Testis (tissue), 3 donors: ENCODE results near the gene ACSS1. TPM values are rescaled to one million over a fixed set of nuclear protein-coding genes. Genes with fewer than 3 reads are reported as not detected.
A peak's percentile ranks its signal among the peaks of the same experiment; 100 is the strongest.

Experiments
- DNase-seq: peaks from one replicate; pipeline ENCODE4 v3.0.0-alpha.2; 2019
- H3K27ac ChIP-seq, 2 donors: fragments of 200-600 bp; sonication (generic); one replicate each; pipeline ENCODE4 v1.5.1; 2019
- H3K27me3 ChIP-seq: fragments of 200-600 bp; sonication (generic); one replicate; pipeline ENCODE4 v1.5.1; 2019
- H3K36me3 ChIP-seq: fragments of 200-600 bp; sonication (generic); one replicate; pipeline ENCODE4 v1.5.1; 2017; ENCODE audit warnings: low read depth; ENCODE audit errors: missing control alignments
- H3K4me1 ChIP-seq: fragments of 200-600 bp; sonication (generic); one replicate; pipeline ENCODE4 v1.5.1; 2019
- H3K4me3 ChIP-seq, 2 donors: fragments of 200-600 bp; sonication (generic); one replicate each; pipeline ENCODE4 v1.5.1; 2017 to 2019
- H3K9me3 ChIP-seq: fragments of 200-600 bp; sonication (generic); one replicate; pipeline ENCODE4 v1.5.1; 2017
- POLR2A ChIP-seq: fragments of 450-650 bp; IDR thresholded peaks from one replicate; pipeline ENCODE4 v1.6.1; 2017; ENCODE audit warnings: antibody characterized with exemption, mild to moderate bottlenecking, moderate library complexity
- WGBS, 2 donors: methylation state at CpG; one replicate each; pipeline ENCODE4 v1.1.5; 2018; 5-methylcytosine and 5-hydroxymethylcytosine counted together
- intact Hi-C: fragments of 100-400 bp; cut with DNase I; formaldehyde crosslinking; loops from one replicate; pipeline ENCODE4 v1.15.1; 2023; ENCODE audit warnings: low total_unique reads
- polyA plus RNA-seq: library from polyadenylated mRNA; stranded (reverse); fragments of 350-450 nt; fragmentation: Illumina TruSeq; extraction: RNeasy Lipid Tissue Mini Kit (QIAGEN cat#74804); gene quantifications from one replicate; pipeline ENCODE4 v1.2.3, GENCODE V29; 2014; ENCODE audit warnings: low read depth, low replicate concordance; ENCODE audit not compliant: insufficient read depth
- total RNA-seq, 2 donors: library from RNA; depleted of rRNA; stranded (reverse); fragments of >200 nt; gene quantifications; one replicate each; pipeline ENCODE4 v1.2.3, GENCODE V29; 2016
- TF ChIP-seq, protein P1 (sequence below), 3 experiments: fragments of 450-650 bp in 2 of 3; fragments of 200-600 bp in 1 of 3; sonication (generic) in 1 of 3; IDR thresholded peaks; one replicate each; pipeline ENCODE4 v1.5.1; 2016 to 2019; ENCODE audit warnings: antibody characterized with exemption in 3 of 3, mild to moderate bottlenecking in 2 of 3, moderate library complexity in 1 of 3

Gene ACSS1
- total and polyA plus RNA-seq, 3 donors from 2014 or later, result 61.5 to 184 (median 162) TPM

DNA sequence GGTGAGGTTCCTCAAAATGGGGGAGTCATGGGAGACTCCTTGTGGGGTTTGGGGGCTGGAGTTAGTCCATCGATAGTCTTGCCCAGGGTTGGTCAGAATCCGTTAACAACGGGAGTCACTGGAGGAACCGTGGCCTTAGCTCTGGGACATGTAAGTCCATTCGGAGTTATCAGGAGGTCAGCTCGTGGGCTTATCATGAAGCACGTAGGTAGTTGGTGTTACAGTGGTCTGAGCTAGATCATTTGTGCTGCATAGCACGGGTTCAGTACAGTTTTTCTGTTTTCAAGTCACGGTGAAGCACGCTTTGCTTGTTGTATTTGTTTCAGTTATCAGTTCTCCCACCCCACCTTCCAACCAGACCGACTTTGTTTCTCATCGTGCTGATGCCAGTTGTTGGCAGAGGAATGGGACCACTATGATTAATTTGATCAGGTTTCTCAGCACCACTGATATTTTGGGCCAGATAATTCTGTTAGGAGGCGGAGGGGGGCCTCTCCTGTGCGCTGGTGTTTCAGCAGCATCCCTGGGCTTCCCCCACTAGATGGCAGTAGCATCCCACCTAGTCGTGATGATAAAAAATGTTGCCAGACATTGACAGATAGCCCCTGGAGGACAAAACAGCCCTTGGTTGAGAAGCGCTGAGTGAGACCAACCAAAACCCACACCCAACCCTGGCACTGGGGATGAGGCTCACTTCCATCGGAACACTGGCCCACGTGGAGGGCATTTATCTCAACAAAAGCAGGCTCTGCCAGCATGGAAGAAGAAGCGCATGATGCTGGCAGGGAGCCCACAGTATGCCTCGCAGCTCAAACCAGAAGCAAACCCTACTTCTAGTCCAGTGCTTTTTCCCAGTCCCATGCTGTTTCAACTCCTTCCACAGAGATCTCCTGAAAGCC, 63.2 kb downstream of the ACSS1 start:
- no peaks in the 10 kb centered on the region for H3K9me3 ChIP-seq
- H3K4me3 ChIP-seq, result no peak overlapping the region
- no peaks in the 10 kb centered on the region for H3K27me3 ChIP-seq
- TF ChIP-seq, protein P1, sequence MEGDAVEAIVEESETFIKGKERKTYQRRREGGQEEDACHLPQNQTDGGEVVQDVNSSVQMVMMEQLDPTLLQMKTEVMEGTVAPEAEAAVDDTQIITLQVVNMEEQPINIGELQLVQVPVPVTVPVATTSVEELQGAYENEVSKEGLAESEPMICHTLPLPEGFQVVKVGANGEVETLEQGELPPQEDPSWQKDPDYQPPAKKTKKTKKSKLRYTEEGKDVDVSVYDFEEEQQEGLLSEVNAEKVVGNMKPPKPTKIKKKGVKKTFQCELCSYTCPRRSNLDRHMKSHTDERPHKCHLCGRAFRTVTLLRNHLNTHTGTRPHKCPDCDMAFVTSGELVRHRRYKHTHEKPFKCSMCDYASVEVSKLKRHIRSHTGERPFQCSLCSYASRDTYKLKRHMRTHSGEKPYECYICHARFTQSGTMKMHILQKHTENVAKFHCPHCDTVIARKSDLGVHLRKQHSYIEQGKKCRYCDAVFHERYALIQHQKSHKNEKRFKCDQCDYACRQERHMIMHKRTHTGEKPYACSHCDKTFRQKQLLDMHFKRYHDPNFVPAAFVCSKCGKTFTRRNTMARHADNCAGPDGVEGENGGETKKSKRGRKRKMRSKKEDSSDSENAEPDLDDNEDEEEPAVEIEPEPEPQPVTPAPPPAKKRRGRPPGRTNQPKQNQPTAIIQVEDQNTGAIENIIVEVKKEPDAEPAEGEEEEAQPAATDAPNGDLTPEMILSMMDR (IDR thresholded peaks at IDR 0.05), result peak; percentile 84 to 93 (median 89)
- no peak for TF ChIP-seq POLR2A
- intact Hi-C loops, result loop anchor here (5.0 kb wide), 1 partner anchor 68 kb away; no protein-coding TSS in a partner anchor
- 21 to 25% methylated on average over 17 to 20 of the region's 20 CpGs for WGBS, 2 donors
- H3K36me3 ChIP-seq, result no peaks in the 10 kb centered on the region
- H3K4me1 ChIP-seq, result peaks cover 34% of the 10 kb centered on the region
- no peak overlapping the region for H3K27ac ChIP-seq
- peak; percentile 89 for DNase-seq

DNA sequence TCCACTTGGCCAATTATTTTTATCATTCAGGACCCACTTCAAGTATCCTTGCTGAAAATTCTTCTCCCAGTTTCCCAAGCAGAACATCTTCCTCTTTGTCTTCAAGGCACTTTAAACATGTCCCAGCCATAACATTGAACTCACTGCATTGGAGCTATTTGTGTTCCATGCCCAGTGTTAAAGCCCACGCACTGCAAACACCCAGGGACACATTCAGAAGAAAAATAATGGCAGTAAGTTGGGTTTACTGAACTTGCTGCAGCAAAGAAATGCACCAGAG, 63.8 kb downstream of the ACSS1 start:
- Histone ChIP-seq H3K4me1 (peaks cover 34% of the 10 kb centered on the region), H3K9me3 (no peaks in the 10 kb centered on the region), H3K27me3 (no peaks in the 10 kb centered on the region), H3K27ac (no peak overlapping the region), H3K4me3 (no peak overlapping the region), H3K36me3 (no peaks in the 10 kb centered on the region)
- 36 to 42% methylated on average over 1 of the region's 1 CpG for WGBS, 2 donors
- intact Hi-C loops, result no loop called here
- TF ChIP-seq POLR2A, result no peak
- TF ChIP-seq, protein P1 (IDR thresholded peaks at IDR 0.05), result no peak
- DNase-seq, result no peak

DNA sequence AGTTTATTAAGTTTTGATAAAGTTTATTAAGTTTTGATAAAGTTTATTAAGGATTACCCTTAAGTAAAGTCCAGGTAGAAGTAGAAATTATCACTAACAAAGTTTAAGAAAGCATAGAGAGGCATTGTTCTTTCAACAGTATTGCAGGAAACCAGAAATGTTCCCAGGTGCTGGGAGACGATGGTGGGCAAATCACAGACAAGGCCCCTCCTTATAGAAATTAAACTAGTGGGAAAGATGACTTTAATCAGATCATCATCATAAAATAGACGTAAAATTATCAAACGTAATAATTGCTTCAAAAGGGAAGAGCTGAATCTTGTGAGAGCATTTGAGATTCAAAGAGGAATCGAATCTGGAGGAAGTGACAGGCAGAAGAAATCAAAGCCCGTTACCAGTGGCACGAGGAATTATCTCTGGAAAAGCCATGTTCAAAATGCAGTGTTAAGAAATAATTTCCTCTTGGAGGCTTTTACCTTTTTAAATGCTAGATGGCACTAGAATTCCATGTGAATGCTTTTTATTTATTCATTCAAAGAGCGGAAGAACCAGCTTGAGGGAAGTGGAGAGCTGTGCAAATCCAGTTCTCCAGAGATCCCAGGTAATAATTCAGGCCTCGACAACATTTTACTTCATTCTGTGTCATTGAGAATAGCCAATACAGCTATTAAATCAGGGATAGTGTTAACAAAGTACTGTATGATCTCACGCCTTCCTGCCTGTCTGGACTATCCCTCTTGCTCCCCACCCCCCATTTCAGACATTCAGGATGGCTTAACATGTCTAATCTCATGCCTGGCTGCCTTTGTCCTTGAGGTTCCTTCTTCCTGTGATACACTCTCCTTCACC, 64.4 kb downstream of the ACSS1 start:
- 12 to 14% methylated on average over 9 of the region's 9 CpGs for WGBS, 2 donors
- Histone ChIP-seq H3K4me3 (peak overlapping the region; percentile 76 to 88), H3K27me3 (no peaks in the 10 kb centered on the region), H3K4me1 (peaks cover 34% of the 10 kb centered on the region), H3K36me3 (no peaks in the 10 kb centered on the region), H3K9me3 (no peaks in the 10 kb centered on the region), H3K27ac (peak overlapping the region; percentile 89 to 93)
- intact Hi-C loops, result no loop called here
- DNase-seq, result no peak
- TF ChIP-seq, protein P1 (IDR thresholded peaks at IDR 0.05), result peak; percentile 26 to 27 (median 26)
- no peak for TF ChIP-seq POLR2A

DNA sequence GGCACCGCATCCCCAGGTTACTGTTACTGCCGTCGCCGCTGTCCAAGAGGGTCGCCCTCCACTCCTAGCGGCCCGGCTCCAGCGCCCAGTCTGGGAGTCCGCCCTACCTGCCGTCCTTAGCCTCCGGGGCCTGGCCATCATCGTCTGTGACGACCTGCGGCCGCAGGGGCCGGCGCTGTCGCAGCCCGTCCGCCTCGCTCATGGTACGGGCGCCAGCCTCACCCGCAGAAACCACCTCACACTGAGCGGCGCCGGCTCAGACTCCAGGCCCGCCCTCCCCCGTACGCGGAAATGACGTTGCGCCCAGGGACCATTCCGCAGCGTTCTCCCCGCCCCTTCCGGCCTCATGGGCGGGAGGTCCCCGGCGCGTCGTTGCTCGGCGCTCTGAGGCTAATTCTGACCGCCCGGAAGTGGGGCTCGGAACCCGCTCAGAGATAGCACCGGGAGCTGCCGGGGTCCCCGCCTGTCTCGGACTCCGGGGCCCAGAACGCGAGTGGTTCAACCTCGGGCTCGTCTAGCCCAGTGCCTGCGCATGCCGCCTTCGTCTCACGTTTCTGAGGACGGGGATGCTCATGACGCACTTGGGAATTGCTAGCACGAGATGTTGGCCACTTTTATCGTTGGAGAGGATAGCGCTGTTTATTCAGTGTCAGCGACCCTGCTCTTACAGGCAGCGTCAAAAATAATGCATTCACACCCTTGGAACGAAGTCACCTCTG, 65.3 kb downstream of the ACSS1 start, which contains the start of gene APMAP:
Gene APMAP (minus strand): TSS at position 265 of the 719 bp plus-strand sequence. CDS start 63 bp downstream, at position 202.
- 0% methylated on average over 18 to 44 of the region's 69 CpGs for WGBS, 2 donors
- peak within 1 kb of the TSS; percentile 76 to 88 for H3K4me3 ChIP-seq
- intact Hi-C loops, result no loop called here
- peaks cover 34% of the 10 kb centered on the region for H3K4me1 ChIP-seq
- no peaks in the 10 kb centered on the region for H3K9me3 ChIP-seq
- no peaks in the 10 kb centered on the region for H3K36me3 ChIP-seq
- H3K27ac ChIP-seq, result peak within 1 kb of the TSS; percentile 89 to 93
- H3K27me3 ChIP-seq, result no peaks in the 10 kb centered on the region
- peak; percentile 98 for DNase-seq
- peak; percentile 85 for TF ChIP-seq POLR2A
- TF ChIP-seq, protein P1 (IDR thresholded peaks at IDR 0.05), result no peak
